Tibial nerve (tissue), 4 donors: ENCODE data around the gene RUNDC3A. TPM values are rescaled to one million over a fixed set of nuclear protein-coding genes. Genes with fewer than 3 reads are reported as not detected.

Experiments
- DNase-seq, 2 donors: peaks; one replicate each; pipeline ENCODE4 v3.0.0-alpha.2; 2019; ENCODE audit warnings: low spot score in 2 of 2
- H3K27ac ChIP-seq, 4 donors: fragments of 200-600 bp; sonication (generic) in 3 of 4; one replicate each; pipeline ENCODE4 v1.5.1; 2017 to 2019; ENCODE audit warnings: mild to moderate bottlenecking in 1 of 4
- H3K27me3 ChIP-seq, 2 donors: fragments of 200-600 bp; sonication (generic) in 1 of 2; one replicate each; pipeline versions ENCODE4 v1.5.1 to v1.6.0; 2017 to 2019
- H3K36me3 ChIP-seq, 3 donors: fragments of 200-600 bp; sonication (generic); one replicate each; pipeline ENCODE4 v1.5.1; 2018 to 2019
- H3K4me1 ChIP-seq, 4 donors: fragments of 200-600 bp; sonication (generic) in 3 of 4; one replicate each; pipeline ENCODE4 v1.5.1; 2017 to 2019
- H3K4me3 ChIP-seq, 4 donors: fragments of 200-600 bp; sonication (generic) in 3 of 4; one replicate each; pipeline ENCODE4 v1.5.1; 2017 to 2019; ENCODE audit warnings: mild to moderate bottlenecking in 1 of 4, moderate library complexity in 1 of 4
- H3K9me3 ChIP-seq, 4 donors: fragments of 200-600 bp; sonication (generic) in 3 of 4; one replicate each; pipeline ENCODE4 v1.5.1; 2017 to 2019
- CTCF ChIP-seq, 5 experiments: fragments of 200-600 bp in 3 of 5; fragments of 450-650 bp in 2 of 5; sonication (generic) in 3 of 5; IDR thresholded peaks; one replicate each; pipeline ENCODE4 v1.5.1; 2016 to 2019; ENCODE audit warnings: antibody characterized with exemption in 5 of 5, mild to moderate bottlenecking in 3 of 5, moderate library complexity in 2 of 5
- EP300 ChIP-seq, 2 donors: sonication (generic); formaldehyde crosslinking; IDR thresholded peaks; one replicate each; pipeline ENCODE4 v1.6.1; 2017; ENCODE audit warnings: antibody characterized with exemption in 2 of 2, mild to moderate bottlenecking in 1 of 2
- POLR2A ChIP-seq, 2 donors: fragments of 450-650 bp; IDR thresholded peaks; one replicate each; pipeline ENCODE4 v1.6.1; 2017; ENCODE audit warnings: antibody characterized with exemption in 2 of 2, mild to moderate bottlenecking in 2 of 2, moderate library complexity in 2 of 2
- WGBS, 2 donors: methylation state at CpG; one replicate each; pipeline ENCODE4 v1.1.5; 2018; 5-methylcytosine and 5-hydroxymethylcytosine counted together
- total RNA-seq, 4 donors: library from RNA; depleted of rRNA; stranded (reverse); fragments of >200 nt; gene quantifications; one replicate each; pipeline ENCODE4 v1.1.0, GENCODE V29; 2016

Gene RUNDC3A
- total RNA-seq, 4 donors from 2014 or later, result not detected

DNA sequence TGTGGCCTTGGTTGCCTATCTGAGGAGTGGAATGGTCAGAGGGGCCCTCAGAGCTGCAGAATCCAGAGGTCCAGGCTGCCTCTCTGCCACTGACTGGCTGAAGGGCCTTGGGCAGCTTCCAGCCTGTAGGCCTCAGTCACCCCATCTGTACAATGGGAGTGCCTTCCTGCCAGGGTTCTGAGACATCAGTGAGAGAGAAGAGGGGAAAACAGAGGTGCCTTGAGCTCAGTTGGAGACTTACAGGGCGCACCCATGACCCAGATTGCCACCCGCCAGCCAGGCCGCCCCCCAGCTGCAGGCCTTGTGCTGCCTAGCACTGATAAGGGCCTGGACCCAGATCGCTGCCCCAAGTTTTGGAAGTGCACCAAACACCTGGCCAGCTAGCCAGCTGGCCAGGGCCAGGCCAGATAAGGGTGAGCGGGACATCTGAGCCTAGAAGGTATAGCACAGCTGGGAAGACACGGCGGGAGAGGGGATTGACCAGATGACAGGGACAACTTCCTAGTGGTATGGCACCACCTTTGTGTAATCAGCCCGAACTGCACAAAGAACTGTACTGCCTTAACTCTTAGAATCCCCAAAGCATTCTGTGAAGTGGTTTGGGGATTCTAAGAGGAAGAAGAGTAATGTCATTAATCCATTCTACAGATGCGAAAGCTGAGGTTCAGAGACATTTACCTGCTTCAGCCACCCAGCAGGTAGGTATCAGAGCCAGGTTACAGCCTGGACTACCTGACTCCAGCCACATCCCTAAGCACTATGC is 41.8 kb upstream of the RUNDC3A start:
- 65 to 71% methylated on average over 6 to 9 of the region's 9 CpGs for WGBS, 2 donors
- DNase-seq, result no peak
- H3K27me3 ChIP-seq, result no peaks in the 10 kb centered on the region

DNA sequence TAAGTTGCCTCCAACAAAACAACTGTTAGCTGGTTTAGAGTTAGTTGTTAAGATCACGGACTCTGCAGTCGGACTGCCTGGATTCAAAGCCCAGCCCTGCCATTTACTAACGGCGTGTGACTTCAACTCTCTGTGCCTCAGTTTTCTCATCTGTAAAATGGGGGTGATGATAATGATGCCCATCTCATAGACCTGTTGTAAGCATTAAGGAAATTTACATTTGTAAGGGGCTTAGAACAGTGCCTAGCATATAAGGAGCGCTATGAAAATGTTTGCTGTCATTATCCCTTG is 41.3 kb upstream of the RUNDC3A start:
- Histone ChIP-seq H3K9me3 (no peaks in the 10 kb centered on the region), H3K4me3 (no peak overlapping the region), H3K27me3 (no peaks in the 10 kb centered on the region), H3K27ac (no peak overlapping the region), H3K4me1 (no peaks in the 10 kb centered on the region), H3K36me3 (no peaks in the 10 kb centered on the region)
- TF ChIP-seq POLR2A (IDR thresholded peaks at IDR 0.05), result no peak
- no peak for TF ChIP-seq CTCF (IDR thresholded peaks at IDR 0.05)
- no peak for TF ChIP-seq EP300 (IDR thresholded peaks at IDR 0.05)
- WGBS, 2 donors, result 82 to 89% methylated on average over 5 of the region's 5 CpGs
- no peak for DNase-seq

More for the DNA sequence above, 41.8 kb upstream of the RUNDC3A start:
- H3K9me3 ChIP-seq, result no peaks in the 10 kb centered on the region
- H3K27ac ChIP-seq, result no peak overlapping the region
- H3K36me3 ChIP-seq, result no peaks in the 10 kb centered on the region
- no peaks in the 10 kb centered on the region for H3K4me1 ChIP-seq
- H3K4me3 ChIP-seq, result no peak overlapping the region
- TF ChIP-seq POLR2A (IDR thresholded peaks at IDR 0.05) (no peak), CTCF (IDR thresholded peaks at IDR 0.05) (no peak), EP300 (IDR thresholded peaks at IDR 0.05) (no peak)

GRCh38 chr17:44267818-44268490 is 40.4 kb upstream of the RUNDC3A start, which contains the start of gene SLC4A1:
Gene SLC4A1, minus strand, starts transcription at chr17:44268135. Its CDS starts 5,269 bp downstream, at chr17:44262866.
- WGBS, 2 donors, result 75 to 77% methylated on average over 13 to 14 of the region's 14 CpGs
- Histone ChIP-seq H3K27ac (no peak within 1 kb of the TSS), H3K9me3 (no peaks in the 10 kb centered on the region), H3K36me3 (no peaks in the 10 kb centered on the region), H3K4me3 (no peak within 1 kb of the TSS), H3K4me1 (no peaks in the 10 kb centered on the region), H3K27me3 (no peaks in the 10 kb centered on the region)
- no peak for DNase-seq
- TF ChIP-seq EP300 (IDR thresholded peaks at IDR 0.05) (no peak), POLR2A (IDR thresholded peaks at IDR 0.05) (no peak)

DNA sequence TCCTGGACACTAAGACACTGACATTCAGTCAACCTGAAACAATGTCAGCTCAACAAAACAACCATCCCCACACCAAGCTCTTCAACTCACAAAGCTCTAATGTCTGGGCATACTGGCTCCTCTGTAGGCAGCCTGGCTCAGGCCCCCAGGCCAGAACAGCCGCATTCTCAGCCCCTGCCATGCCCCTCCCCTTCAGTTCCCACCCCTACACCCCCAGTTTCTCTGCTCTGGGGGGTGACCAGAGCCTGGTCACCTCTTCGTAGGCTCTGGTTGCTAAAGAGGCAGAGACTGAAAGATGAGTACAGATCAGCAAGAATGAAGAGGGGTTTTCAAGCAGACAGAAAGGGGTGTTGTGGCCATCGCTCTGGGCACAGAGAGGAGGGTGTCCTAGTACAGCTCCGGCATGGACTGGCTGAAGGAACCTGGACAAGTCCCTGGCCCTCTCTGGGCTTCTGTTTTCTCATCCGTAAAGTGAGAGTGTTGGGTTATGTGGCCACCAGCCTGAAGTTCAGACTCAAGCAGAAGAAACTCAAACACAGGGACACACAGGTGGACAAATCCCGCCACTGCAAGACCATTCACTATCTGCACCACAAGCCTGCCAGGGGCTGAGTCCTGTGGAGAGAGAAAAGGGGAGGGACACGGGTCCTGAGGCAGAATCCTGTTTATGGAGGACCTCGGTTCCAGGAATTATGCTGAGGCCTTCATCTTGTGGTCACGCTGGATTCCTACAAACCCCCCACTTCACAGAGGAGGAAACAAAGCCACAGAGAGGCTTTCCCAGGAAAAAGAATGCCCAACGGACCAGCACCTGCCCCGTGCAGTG is 39.5 kb upstream of the RUNDC3A start:
- Histone ChIP-seq H3K4me3 (no peak overlapping the region), H3K9me3 (no peaks in the 10 kb centered on the region), H3K27ac (no peak overlapping the region), H3K4me1 (no peaks in the 10 kb centered on the region), H3K36me3 (no peaks in the 10 kb centered on the region), H3K27me3 (no peaks in the 10 kb centered on the region)
- WGBS, 2 donors, result 62 to 72% methylated on average over 11 of the region's 11 CpGs
- no peak for DNase-seq
- TF ChIP-seq EP300 (IDR thresholded peaks at IDR 0.05) (no peak), CTCF (IDR thresholded peaks at IDR 0.05) (no peak), POLR2A (IDR thresholded peaks at IDR 0.05) (no peak)

DNA sequence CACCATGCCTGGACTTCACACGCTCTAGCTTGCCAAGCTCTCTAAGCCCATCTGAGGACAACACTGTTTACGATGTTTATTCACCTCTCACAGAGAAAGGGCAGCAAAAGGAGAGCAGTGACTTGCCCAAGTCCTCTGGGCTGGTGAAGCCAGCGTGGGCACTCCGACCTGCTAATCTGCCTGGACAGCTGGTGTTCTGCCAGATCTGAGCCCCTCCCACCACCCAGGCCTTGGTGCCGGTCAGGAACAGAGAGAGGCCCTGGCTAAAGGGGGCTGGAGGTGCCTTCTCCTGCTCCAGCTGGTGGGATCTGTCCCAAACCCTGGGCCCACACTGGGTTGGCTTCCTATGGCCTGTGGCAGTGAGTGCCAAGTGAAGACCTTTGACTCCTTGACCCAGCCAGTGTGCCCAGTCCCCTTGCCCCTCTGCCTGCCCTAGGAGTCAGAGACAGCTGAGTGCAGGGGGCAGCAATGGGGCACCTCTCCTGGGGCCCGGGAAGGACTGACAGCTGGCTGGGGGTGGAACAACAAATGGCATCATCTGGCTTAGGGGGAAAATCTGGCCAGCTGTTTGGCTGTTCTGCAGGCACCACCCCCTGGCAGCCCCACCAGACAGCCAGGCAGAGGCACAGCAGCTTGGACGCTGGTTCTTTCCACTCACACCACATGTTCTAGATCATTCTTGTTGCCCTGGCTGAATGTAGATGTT is 38.7 kb upstream of the RUNDC3A start:
- WGBS, 2 donors, result 69% methylated on average over 7 of the region's 7 CpGs
- no peak for TF ChIP-seq CTCF (IDR thresholded peaks at IDR 0.05)
- no peak for TF ChIP-seq POLR2A (IDR thresholded peaks at IDR 0.05)
- no peak for TF ChIP-seq EP300 (IDR thresholded peaks at IDR 0.05)
- H3K9me3 ChIP-seq, result no peaks in the 10 kb centered on the region
- H3K27ac ChIP-seq, result no peak overlapping the region
- H3K27me3 ChIP-seq, result no peaks in the 10 kb centered on the region
- no peak overlapping the region for H3K4me3 ChIP-seq
- no peak for DNase-seq
- H3K36me3 ChIP-seq, result no peaks in the 10 kb centered on the region
- no peaks in the 10 kb centered on the region for H3K4me1 ChIP-seq
